Fibroblast of pulmonary artery (primary cell): ENCODE results near the gene GREM2.

Source experiments
- DNase-seq: peaks from one replicate; pipeline ENCODE4 v3.0.0-alpha.2; 2010; ENCODE audit warnings: low read depth
- H3K4me3 ChIP-seq: replicated peaks from 2 replicates; pipeline ENCODE4 v1.5.1; 2011; ENCODE audit warnings: low read depth, mild to moderate bottlenecking, control low read depth, low read length, moderate library complexity
- CTCF ChIP-seq: IDR thresholded peaks from 2 replicates; pipeline ENCODE4 v1.5.1; 2011; ENCODE audit warnings: mild to moderate bottlenecking, control low read depth, low read length, inconsistent platforms; ENCODE audit errors: missing control alignments

GREM2 gene

GRCh38 chr1:240474133-240474614 lies 137.8 kb downstream of the GREM2 start:
- TF ChIP-seq CTCF = no peak
- DNase-seq = peak; percentile 92
- H3K4me3 ChIP-seq = no peak overlapping the region

GRCh38 chr1:240468656-240469055 lies 143.3 kb downstream of the GREM2 start:
- peak; percentile 38 for DNase-seq
- TF ChIP-seq CTCF = no peak
- no peak overlapping the region for H3K4me3 ChIP-seq

- no peak for TF ChIP-seq CTCF
- no peak overlapping the region for H3K4me3 ChIP-seq
- no peak for DNase-seq
These were observed 144.1 kb downstream of the GREM2 start for GRCh38 chr1:240467895-240468294.

- H3K4me3 ChIP-seq = no peak overlapping the region
- no peak for DNase-seq
- TF ChIP-seq CTCF = no peak
These were observed 145.4 kb downstream of the GREM2 start for GRCh38 chr1:240466509-240466908.

GRCh38 chr1:240465531-240465940 lies 146.4 kb downstream of the GREM2 start:
- TF ChIP-seq CTCF = no peak
- no peak overlapping the region for H3K4me3 ChIP-seq
- peak; percentile 15 for DNase-seq

GRCh38 chr1:240464099-240464498 lies 147.9 kb downstream of the GREM2 start:
- no peak for TF ChIP-seq CTCF
- no peak overlapping the region for H3K4me3 ChIP-seq
- DNase-seq = no peak

GRCh38 chr1:240462766-240463395 lies 149.1 kb downstream of the GREM2 start:
- DNase-seq = peak; percentile 15
- TF ChIP-seq CTCF = no peak
- H3K4me3 ChIP-seq = no peak overlapping the region
